SIG-M5 (cell line): Measurements from ENCODE around the gene ICAM2.
"Not testable (repeated sequence)": the region's sequence is repeated elsewhere in the genome, so short reads cannot be mapped to it uniquely, and the experiment has no call there.

ENCODE experiments used
- DNase-seq: peaks from one replicate; lab custom pipeline; 2025; lab: John Stamatoyannopoulos, UW

The ICAM2 gene

DNA sequence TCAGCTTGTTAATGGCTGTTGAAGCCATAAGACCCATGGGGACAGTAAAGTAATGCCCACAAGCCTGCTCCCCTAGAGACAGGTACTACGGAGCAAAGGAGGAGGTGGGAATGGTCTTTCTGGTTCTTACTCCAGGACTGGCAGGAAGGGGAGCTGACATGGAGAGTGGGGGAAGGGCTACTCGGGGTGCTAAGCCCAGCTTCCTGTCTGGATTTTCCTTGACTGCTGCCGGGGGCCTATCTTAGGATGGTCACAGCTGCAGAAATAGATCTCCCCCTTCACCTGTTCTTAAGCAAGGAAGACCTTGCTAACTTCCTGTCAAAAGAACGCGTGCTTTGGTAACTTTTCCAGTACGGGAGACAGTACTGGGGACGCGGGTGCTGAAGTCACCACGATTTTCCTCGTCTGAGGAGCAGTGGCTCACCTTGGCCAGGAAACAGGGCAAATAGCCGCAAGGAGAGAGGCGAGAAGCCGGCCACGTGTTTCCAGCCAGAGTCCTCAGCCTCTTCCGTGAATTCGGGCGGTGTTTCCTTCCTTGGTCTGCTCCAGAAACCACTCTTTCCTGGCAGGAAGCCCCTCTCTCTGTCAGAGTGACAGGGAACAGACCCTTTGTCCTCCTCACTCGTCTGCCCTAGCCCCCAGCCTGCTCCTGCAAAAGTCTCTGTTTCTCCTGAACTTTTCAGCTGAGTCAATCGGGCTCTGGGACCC is 22.9 kb downstream of the ICAM2 start:
- DNase-seq: no peak

DNA sequence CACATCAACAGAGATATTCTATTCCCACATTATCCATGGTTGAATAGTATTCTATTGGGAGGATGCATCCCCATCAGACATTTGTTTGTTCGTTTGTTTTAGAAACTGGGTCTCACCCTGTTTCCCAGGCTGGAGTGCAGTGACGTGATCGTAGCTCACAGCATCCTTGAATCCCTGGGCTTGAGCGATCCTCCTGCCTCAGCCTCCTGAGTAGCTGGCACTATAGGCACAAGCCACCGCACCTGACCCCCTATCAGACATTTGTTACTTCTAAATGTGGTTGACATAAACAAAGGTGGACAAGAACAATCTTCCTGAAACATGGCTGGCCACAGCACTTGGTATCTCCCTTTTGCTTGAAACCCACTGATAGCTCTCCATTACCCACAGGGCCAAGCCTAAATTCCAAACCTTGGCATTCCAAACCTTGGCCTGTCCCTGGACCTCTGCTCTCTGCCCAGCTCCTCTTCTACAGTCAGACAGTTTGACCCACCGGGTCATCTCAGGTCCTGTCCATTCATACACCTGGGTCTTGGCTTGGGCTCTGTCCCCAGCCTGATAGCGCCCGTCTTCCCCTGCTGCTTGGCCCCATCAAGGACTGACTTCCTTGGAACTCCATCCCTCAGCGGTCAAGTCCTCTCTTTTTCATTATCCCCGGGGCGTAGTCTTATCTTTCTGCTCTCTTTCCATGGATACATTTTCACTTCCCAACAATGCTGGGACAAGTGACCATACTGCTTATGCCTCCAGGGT is 23.8 kb downstream of the ICAM2 start:
- DNase-seq: no peak

DNA sequence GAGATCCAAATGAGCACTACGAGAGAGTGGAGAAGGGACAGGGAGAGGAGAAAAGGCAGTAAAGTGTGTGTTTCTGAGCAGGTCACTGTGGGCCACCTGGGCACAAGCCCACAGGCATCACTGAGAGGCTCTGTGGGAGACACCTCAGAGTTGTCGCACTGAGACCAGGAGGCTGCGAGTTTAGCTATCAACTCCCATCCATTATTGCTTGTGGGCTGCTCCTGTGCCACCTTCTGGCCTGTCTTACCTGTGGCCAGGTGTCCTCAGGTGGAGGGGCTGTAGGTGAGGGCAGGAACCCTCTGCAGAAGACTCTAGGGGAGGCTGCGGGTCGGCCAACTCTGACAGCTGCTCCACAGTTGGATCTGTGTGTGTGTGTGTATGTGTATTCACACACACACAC is 24.8 kb downstream of the ICAM2 start:
- DNase-seq: no peak

DNA sequence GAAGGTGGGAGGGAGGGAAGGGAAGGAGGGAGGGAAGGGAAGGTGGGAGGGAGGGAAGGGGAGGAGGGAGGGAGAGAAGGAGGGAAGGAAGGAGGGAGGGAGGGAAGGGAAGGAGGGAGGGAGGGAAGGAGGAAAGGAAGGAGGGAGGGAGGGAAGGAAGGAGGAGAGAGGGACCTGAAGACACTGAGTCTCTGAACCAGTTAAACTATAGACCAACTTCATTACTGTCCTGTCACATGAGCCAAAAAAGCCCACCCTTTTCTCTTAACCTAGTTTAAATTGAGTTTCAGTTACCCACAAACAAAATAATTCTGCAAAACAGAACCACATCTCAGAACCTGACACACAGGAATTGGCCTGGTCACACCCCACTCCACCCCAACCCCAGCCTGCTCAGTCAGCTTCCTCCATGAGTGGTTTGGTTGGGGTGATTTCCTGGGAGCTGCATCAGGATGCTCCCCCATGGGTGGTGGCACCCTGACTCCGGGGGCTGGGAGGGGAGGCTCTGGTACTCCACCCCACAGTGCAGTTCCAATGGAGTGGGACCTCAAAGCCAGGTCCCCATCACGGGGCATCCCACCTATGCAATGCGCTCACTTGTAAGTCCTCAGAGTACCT is 27.0 kb downstream of the ICAM2 start:
- DNase-seq: no peak

GRCh38 chr17:63991611-63992010 is 28.8 kb downstream of the ICAM2 start:
- no peak for DNase-seq

GRCh38 chr17:63989622-63990345 is 30.6 kb downstream of the ICAM2 start:
- DNase-seq: no peak

DNA sequence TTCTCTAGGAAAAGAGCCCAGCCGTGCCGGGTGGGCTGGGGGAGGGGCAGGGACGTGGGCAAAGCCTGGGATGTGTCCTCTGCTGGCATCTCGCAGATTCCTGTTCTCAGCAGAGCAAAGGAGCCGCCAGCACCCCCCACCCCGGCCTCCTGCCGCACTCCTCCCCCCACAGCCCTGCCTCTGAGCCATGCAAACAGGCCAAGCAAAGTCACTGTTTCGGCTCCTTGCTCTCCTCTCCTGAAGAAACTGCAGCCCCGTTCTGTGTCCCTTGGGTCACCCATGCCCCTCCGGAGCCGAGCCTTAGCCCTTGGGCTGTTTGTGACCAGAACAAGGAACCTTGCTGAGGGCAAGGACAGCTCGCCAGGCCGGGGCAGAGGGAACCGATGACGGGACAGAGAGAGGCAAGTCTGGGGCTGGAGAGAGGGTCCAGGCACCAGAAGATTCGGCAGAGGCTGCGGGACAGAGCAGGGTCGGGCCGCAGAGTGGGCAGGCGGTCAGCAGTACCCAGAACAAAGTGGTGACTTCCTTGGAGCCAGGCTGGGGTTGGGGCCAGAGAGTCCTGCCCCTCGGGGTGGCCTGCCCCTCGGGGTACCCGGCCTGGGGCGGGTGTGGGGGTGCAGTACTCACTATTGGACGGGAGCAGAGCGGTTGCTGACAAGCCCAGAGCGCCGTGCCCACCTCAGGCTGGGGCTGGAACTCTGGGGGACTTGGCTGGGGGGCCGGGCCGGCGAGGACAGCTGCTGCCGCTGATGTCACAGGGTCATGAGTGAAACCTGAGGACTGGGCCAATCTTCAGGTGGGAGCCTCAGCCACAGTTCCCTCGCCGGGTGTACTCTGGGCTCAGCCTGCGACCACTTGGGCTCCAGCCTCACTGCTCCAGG is 31.5 kb downstream of the ICAM2 start:
- no peak for DNase-seq

DNA sequence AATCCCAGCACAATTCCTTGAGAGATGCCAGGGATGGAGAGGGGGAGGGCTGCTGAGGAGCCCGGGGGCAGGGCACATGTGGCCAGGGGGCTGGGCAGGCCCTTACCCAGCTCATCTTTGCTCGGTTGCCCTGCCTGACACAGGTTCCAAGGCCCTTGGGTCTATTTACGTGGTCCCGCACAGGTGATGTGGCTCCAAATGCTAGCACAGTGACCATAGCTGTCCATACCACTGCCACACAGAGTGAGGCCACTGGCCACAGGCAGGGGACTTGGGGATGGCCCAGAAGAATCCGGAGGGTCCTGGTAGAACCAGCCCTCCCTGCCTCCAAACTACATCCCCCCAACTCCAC is 32.3 kb downstream of the ICAM2 start:
- DNase-seq: no peak

DNA sequence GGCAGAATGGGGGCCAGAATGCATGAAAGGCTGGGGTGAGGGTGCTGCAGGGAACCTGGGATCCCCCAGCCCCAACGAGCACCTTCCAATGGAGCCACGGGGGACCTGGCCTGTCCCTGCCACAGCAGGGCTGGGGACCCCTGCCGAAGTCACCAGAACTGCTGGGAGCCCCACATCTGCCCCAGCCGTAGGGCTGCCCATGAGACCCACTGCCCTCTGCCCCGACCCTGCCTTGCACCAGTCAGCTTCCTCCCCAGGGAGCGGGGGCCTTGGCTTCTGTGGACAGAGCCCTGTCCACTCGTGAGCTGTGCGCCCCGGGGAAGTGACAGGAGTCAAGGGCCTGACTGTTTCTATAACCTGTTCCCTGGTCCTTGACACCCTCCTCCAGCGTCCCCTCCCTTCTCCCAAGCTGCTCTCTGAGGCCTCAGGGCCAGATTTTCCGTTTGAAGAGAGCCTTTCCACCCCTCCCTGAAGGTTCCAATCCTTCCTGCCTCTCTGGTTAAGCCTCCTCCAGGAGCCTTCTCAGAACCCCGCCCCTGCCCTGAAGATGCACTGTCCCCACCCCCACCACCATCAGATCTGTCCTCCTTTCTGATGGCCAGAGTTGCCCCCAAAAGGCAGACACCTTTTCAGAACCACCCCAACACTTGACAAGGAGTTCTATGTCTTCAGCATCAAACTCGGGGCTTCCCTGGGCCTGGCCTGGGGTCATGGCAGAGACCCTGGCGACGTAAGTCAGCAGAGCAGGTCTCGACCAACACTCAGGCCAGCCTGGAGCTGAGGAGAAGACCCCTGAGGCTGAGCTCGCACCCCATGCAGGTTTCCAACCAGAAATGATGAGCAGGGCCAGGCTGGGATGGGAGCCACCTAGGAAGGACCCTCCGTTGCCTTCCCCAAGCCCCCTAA is 33.0 kb downstream of the ICAM2 start:
- DNase-seq: no peak

GRCh38 chr17:63986821-63987220 is 33.6 kb downstream of the ICAM2 start:
- no peak for DNase-seq

- no peak for DNase-seq
These were observed 34.9 kb downstream of the ICAM2 start for GRCh38 chr17:63985387-63986140.

- no peak for DNase-seq
These were observed 35.6 kb downstream of the ICAM2 start for GRCh38 chr17:63984651-63985386.

GRCh38 chr17:63984236-63984635 is 36.2 kb downstream of the ICAM2 start:
- DNase-seq: no peak

- no peak for DNase-seq
These were observed 37.1 kb downstream of the ICAM2 start for GRCh38 chr17:63983320-63983719.

DNA sequence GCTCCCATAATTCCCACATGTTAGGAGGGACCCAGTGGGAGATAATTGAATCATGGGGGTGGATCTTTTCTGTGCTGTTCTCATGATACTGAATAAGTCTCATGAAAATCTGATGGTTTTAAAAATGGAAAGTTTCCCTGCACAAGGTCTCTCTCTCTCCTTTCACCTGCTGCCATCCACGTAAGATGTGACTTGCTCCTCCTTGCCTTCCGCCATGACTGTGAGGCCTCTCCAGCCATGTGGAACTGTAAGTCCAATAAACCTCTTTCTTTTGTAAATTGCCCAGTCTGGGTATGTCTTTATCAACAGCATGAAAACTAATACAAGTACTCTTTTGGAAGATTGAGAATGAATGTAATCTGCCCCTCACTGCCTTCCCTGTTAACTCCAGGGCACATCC is 37.8 kb downstream of the ICAM2 start:
- DNase-seq: not testable (repeated sequence)

DNA sequence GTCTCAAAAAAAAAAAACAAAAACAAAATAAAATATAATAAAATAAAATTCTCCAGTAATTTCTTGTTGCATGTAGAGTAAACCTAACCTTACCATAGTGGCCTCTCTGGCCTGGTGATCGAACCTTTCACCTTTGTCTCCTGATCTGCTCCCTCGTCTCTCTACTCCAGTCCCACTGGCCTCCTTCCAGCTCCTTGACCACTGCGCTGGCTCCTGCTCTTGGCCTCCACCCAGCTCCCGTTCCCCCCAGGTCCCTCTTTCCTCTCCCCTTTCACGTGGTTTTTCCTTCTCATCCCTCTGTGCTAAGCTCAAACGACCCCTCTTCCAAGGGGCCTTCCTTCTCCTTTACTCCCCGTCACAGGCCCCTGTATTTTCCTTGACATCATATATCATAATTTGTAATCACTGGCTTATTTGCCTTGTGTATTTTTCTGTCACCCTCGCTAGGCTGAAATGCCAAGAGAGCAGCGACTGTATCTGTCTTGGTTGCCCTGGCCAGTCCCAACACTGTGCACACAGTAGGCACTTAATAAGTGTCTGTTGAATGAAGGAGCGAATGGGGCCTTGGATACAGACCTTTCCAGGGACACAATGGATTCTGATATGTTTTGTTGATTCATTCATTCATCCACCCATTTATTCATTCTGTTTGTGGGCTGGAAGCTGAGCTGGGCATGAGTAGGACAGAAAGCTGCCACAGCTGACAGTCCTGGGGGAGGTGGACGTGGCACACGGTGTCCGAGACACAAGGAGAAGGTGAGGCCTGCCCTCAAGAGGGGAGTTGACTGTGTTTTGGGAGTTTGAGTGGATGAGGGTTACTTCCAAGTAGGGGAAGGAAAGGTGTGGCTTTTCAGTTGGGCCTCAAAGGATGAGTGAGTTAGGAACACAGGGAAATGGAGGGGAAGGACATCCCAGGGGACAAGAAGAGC is 41.9 kb downstream of the ICAM2 start:
- no peak for DNase-seq

DNA sequence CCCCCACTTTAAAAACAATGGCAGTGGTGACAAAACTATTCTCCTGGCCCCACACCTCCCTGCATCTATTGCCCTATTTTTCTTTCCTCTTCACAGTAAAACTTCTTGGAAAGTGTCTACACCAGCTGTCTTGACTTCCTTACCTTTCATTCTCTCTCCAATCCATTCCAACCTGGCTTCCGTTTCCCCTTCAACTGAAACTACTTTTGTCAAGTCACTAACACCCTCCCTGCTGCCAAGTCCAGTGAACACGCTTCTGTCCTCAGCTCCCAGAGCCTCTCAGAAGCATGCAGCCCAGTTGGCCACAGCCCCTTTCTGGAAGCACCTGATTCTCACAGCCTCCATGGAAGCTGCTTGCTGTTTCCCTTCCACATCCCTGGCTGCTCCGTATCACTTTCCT is 43.7 kb downstream of the ICAM2 start:
- no peak for DNase-seq

DNA sequence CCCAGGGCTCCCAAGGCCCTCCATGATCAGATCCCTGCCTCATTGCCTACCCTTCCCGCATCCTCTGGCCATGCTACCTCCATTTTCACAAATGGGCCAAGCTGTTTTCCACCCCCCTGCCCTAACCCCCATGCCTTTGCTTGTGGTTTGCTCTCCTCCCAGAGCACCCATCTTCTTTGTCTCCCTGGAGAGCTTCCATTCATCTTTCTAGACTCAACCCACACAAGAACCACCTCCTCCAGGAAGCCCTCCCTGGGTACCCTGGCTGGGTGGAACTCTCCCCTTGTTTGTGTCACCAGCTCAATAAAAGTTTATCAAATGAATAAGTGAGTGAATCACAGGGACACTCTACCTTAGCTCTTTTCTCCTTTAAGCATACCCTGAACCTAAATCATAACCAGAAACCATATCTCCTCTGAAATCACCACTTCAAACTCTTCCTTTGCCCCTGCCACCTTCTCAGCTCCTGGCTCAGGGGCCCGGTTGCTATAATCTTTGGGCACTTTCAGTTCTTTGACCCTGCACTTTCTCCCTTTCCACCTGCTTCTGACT is 44.8 kb downstream of the ICAM2 start:
- DNase-seq: no peak
